A549 treated with Mapracorat at 1 μM for 4 hours (cell line): ENCODE data around the gene ARHGAP23. TPM values are rescaled to one million over a fixed set of nuclear protein-coding genes. Genes with fewer than 3 reads are reported as not detected.

Source experiments
- total RNA-seq: library from RNA; stranded (reverse); fragments of 200-300 nt; extraction: Qiagen RNA extraction; gene quantifications from 5 replicates; pipeline ENCODE4 v1.2.3, GENCODE V29; 2022

The ARHGAP23 gene, protein sequence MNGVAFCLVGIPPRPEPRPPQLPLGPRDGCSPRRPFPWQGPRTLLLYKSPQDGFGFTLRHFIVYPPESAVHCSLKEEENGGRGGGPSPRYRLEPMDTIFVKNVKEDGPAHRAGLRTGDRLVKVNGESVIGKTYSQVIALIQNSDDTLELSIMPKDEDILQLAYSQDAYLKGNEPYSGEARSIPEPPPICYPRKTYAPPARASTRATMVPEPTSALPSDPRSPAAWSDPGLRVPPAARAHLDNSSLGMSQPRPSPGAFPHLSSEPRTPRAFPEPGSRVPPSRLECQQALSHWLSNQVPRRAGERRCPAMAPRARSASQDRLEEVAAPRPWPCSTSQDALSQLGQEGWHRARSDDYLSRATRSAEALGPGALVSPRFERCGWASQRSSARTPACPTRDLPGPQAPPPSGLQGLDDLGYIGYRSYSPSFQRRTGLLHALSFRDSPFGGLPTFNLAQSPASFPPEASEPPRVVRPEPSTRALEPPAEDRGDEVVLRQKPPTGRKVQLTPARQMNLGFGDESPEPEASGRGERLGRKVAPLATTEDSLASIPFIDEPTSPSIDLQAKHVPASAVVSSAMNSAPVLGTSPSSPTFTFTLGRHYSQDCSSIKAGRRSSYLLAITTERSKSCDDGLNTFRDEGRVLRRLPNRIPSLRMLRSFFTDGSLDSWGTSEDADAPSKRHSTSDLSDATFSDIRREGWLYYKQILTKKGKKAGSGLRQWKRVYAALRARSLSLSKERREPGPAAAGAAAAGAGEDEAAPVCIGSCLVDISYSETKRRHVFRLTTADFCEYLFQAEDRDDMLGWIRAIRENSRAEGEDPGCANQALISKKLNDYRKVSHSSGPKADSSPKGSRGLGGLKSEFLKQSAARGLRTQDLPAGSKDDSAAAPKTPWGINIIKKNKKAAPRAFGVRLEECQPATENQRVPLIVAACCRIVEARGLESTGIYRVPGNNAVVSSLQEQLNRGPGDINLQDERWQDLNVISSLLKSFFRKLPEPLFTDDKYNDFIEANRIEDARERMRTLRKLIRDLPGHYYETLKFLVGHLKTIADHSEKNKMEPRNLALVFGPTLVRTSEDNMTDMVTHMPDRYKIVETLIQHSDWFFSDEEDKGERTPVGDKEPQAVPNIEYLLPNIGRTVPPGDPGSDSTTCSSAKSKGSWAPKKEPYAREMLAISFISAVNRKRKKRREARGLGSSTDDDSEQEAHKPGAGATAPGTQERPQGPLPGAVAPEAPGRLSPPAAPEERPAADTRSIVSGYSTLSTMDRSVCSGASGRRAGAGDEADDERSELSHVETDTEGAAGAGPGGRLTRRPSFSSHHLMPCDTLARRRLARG (N-terminal part only)
- total RNA-seq = 50.1 to 68.5 TPM (median 65.8 TPM) in 5 replicates

DNA sequence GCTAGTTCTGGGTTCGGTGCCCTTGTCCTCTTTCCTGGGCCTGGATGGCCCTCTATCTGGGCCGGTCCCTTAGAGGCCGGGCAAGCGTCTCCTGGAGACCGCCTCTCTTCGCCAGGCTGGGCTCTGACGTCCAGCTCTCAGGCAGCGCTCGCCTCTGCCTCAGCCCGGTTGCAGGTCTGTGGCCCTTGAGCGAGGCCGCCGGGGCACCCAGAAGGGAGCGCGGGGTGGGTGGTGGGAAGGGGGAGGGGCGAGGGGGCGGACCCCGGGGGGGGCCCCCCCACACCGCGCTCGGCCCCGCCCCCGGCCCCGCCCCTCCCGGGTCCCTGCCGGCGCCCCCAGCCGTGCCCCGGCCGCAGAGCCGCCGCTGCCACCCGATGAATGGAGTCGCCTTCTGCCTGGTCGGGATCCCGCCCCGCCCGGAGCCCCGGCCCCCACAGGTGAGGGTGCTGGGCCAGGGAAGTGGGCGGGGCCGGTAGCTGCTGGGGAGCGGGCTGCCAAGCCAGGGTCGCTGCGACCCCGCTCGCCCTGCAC lies at the start of gene ARHGAP23:
TSS of gene ARHGAP23 (plus strand) at position 353 of the 531 bp plus-strand sequence. CDS start at position 375, 22 bp downstream.

Other genes starting within 250 kb of the ARHGAP23 start
- 0.07 TPM in 1 of 5 replicates, not detected in the others for gene TBC1D3, start 235.9 kb upstream of the ARHGAP23 start, total RNA-seq
- 59.3 to 66.1 TPM (median 60.5 TPM) in 5 replicates for gene MRPL45, start 131.3 kb upstream of the ARHGAP23 start, total RNA-seq
- gene GPR179, start 84.5 kb upstream of the ARHGAP23 start, total RNA-seq = 0.02 to 0.04 TPM (median 0.03 TPM) in 3 of 5 replicates, not detected in the others
- 9.0 to 16.2 TPM (median 13.6 TPM) in 5 replicates for gene SOCS7, start 76.6 kb upstream of the ARHGAP23 start, total RNA-seq
- gene SRCIN1, start 177.5 kb downstream of the ARHGAP23 start, total RNA-seq = 1.3 to 2.9 TPM (median 2.4 TPM) in 5 replicates
- 9.9 to 13.2 TPM (median 12.2 TPM) in 5 replicates for gene EPOP, start 246.5 kb downstream of the ARHGAP23 start, total RNA-seq